Cerebellar nuclear complex (tissue), 1 donor: ENCODE data around the gene CD300H.
"Not testable (repeated sequence)": the region's sequence is repeated elsewhere in the genome, so short reads cannot be mapped to it uniquely, and the experiment has no call there.

Source experiments
- DNase-seq, 2 experiments: peaks; one replicate each; lab custom pipeline; 2025; lab: John Stamatoyannopoulos, UW

Gene CD300H

DNA sequence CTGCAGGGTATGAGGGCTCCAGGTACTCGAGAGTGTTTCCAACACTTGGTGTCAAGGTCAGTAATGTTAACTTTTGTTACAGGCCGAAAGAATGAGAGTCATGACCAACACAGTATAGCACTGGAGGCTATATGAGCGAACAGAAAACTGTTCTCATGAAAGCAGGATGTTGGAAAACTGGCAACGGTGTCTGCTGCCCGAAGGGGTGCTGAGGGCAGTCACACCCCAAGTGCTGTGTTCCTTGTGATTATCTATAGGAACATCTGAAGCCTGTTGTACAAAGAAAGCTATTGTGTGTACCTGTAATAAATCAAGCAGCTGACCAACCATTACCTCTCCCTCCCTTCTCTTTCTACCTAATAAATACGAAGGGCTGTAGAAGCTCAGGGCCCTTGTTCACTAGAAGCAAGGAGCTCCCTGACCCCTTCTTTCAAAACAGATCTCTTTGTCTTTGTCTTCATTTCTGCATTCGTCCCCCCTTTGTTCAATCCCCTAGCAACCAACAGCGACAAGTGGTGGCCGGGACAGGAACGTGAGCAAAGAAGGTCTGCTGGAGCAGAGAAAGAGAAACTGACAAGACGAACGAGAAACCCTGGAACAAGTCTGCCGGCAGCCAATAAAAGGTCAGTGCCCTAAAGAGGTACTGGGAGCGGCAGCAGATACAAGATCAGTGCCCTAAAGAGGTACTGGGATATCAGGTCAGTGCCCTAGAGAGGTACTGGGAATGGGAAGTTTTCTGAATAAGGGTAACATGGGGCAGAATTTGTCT is 17.2 kb upstream of the CD300H start:
- no peak for DNase-seq

GRCh38 chr17:74582633-74583032 is 15.3 kb upstream of the CD300H start:
- no peak for DNase-seq

GRCh38 chr17:74579900-74580299 is 12.6 kb upstream of the CD300H start:
- DNase-seq: no peak

DNA sequence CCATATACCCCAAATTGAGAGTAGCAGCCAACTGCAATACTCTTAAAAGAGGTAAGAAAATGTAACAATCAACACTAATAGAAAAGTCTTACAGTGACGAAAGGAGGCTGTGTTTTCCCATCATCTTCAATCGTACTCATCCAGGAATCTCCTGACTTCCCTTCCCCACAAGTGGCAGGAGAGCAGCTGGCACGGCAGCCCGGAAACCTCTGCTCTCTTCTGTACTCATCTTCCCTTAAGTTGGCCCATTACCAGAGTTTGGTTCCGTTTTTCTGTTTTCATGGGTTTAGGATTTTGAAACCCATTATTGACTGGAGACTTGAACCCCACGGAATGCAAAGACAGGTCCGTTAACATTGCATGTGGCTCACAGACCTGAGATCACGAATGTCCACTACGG is 11.7 kb upstream of the CD300H start:
- DNase-seq: no peak

GRCh38 chr17:74574489-74575142 is 7.3 kb upstream of the CD300H start:
- no peak for DNase-seq

DNA sequence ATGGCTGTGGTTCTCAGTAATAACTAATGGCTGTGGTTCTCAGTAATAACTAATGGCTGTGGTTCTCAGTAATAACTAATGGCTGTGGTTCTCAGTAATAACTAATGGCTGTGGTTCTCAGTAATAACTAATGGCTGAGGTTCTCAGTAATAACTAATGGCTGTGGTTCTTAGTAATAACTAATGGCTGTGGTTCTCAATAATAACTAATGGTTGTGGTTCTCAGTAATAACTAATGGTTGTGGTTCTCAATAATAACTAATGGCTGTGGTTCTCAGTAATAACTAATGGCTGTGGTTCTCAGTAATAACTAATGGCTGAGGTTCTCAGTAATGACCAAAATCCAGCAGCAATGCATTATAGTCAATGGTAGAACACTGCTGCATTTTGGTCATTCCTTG is 6.3 kb upstream of the CD300H start:
- not testable (repeated sequence) for DNase-seq

GRCh38 chr17:74573169-74573568 is 5.9 kb upstream of the CD300H start:
- no peak for DNase-seq

DNA sequence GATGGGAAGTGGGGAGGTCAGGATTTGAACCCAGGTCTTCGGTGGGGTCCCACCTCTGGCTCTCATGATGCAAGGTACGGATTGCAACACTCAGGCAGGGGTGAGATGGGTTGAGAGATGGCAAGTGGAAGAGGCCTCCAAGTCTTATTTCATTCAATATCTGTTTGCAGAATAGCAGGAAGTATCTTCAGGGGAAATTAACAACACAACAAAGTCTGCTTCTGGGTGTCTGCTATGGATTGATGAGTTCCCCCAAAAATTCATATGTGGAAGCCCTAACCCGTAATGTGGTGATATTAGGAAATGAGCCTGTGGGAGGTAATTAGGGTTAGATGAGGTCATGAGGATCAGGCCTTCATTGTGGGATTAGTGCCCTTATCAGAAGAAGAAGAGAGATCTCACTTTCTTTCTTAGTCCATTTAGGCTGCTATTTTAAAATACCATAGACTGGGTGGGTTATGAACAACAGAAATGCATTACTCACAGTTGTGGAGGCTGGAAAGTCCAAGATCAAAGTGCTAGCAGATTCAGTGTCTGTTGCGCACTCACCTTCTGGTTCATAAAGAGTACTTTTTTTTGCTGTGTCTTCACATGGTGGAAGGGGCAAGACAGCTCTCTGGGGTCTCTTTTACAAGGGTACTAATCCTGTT is 4.4 kb upstream of the CD300H start:
- DNase-seq: no peak

DNA sequence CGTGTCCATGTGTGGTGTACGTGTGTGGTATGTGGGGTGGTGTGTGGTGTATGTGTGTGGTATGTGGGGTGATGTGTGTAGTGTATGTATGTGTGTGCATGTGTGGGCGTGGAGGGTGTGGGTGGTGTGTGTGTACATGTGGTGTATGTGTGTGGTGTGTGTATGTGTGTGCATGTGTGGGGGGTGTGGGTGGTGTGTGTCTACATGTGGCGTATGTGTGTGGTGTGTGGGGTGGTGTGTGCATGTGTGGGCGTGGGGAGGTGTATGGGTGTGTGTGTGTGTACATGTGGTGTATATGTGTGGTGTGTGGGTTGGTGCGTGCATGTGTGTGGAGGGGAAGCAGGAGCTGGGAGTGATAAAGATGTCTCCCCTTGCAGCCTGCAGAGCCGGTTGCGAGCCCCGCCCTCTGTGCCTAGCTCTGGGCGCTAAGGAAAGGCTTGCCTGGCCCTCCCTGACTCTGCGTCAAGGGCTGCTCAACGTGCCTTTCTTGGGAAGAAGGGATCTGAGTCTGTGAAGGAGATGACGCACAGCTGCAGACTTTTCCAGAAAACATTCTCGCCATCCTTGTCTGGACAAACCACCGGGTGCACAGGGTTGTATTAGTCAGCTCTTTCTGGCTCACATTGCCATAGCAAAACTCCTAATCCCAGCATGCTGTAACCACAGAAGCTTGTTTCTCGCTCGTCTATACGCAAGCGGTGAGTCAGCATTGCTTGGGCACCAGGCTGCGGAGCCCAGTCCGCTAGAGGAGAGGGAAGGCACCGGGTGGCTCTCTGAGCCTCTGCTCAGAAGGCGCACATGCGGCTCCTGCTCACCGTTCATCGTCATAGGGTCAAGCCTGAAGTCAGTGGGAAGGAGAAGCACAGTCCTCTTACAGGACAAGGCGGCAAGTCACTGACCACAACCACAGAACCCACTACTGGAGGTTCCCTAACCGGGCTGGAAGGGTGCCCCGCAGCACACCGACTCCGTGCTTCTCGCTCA is 2.0 kb upstream of the CD300H start:
- no peak for DNase-seq

GRCh38 chr17:74568106-74568873 is 981 bp upstream of the CD300H start:
- DNase-seq: no peak

DNA sequence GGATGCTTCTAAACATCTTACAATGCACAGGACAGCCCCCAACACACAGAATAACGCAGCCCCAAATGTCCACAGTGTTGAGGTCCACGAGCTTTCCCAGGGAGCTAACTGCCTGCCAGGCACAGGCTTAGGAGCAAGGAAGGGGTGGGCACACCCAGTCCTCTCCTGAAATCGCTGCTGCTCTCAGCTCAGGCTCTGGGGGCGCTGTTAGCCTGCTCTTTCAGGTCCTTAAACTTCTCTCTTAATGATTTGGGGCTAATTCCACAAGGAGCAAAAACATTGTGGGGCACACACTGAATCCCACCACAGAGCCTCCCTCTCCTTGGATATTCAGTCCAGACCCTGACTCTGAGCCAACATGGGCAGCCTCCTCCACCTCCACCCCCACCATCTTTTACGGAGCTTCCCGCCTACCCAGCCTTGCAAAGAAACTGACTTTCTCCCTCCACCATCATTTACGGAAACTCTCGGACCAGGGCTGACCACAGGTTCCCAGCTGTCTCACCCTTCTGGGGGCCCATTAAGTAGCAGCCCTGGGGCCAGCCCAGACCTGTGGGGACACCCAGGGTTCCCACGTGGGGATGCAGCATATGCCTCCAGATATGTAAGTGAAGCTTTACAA is 1.1 kb downstream of the CD300H start:
- peak in 1 of 2 experiments; percentile 19 for DNase-seq

DNA sequence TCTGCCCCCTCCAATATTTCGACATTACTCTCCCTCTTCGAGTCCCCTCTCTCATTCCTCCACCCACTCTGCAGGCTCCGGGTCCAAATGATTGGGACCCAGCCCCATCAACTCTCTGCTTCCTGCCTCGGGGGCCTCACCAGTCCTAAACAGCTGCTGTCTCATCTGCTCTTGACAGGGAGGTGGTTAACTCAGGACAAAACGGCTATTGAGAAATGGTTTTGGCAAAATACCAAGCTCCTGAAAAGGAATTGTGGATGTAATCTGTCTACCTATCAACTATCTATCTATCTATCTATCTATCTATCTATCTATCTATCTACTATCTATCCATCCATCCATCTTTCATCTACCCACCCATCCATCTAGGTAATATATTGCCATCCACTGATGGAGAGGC is 2.2 kb downstream of the CD300H start:
- DNase-seq: no peak

GRCh38 chr17:74563358-74563757 is 4.0 kb downstream of the CD300H start:
- DNase-seq: no peak

- no peak for DNase-seq
Measured at GRCh38 chr17:74561586-74561985, 5.7 kb downstream of the CD300H start.

GRCh38 chr17:74558882-74559519 is 8.3 kb downstream of the CD300H start:
- DNase-seq: no peak

DNA sequence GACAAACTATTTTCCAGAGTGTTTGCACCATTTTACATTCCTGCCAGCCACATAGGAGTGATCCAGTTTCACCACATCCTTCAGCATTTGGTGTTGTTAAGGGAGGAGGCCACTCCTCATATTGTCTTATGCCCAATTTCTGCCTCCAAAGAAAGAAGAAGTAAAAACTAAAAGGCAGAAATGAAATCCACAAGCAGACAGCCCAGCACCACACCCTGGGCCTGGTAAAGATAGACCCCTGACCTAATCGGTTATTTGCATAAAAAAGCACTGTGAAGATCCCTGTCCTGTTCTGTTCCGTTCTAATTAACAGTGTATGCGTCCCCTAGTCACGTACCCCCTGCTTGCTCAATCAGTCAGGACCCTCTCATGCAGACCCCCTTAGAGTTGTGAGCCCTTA is 8.9 kb downstream of the CD300H start:
- DNase-seq: not testable (repeated sequence)

DNA sequence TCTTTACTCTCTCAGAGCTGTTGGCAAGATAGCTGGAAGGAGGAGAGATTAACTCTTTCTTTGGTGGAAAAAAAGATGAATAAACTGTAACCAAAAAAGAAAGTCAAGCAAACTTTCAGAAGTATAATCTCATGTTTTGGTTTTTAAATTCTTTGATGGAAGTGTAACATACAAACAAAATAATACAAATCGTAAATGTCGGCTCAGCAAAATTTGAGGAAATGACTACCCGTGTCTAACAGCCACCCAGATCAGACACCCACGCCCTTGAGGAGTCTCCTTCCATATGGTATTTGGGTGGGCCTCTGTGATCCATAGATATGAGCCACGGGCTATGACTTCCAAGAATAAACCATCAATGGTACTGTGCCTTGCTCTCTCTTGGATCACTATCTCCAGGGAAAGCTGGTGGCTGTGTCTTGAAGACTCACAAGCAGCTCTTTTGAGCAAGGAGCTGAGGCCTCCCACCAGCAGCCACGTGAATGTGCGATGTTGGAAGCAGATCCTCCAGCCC is 11.8 kb downstream of the CD300H start:
- no peak for DNase-seq

GRCh38 chr17:74554909-74555308 is 12.4 kb downstream of the CD300H start:
- no peak for DNase-seq

GRCh38 chr17:74552037-74552436 is 15.3 kb downstream of the CD300H start:
- DNase-seq: no peak

- no peak for DNase-seq
Measured at GRCh38 chr17:74550602-74551001, 16.7 kb downstream of the CD300H start.
